SK-N-SH treated with all-trans-retinoic acid at 6 μM for 48 hours (cell line): ENCODE data around the gene MAML3.

Source experiments
- GLIS3 ChIP-seq: fragments of 250-450 bp; sonication (Bioruptor Pico); IDR thresholded peaks from 2 replicates; pipeline ENCODE4 v1.5.0; 2020; ENCODE audit warnings: mild to moderate bottlenecking, moderate library complexity
- PATZ1 ChIP-seq: fragments of 250-450 bp; sonication (Bioruptor Pico); IDR thresholded peaks from 2 replicates; pipeline ENCODE4 v1.8.0; 2020; ENCODE audit warnings: mild to moderate bottlenecking, moderate library complexity, borderline replicate concordance
- PPARA ChIP-seq: fragments of 250-450 bp; sonication (Bioruptor Pico); IDR thresholded peaks from 2 replicates; pipeline ENCODE4 v1.5.0; 2020; ENCODE audit warnings: mild to moderate bottlenecking, borderline replicate concordance
- TOX ChIP-seq: fragments of 250-450 bp; sonication (Bioruptor Pico); IDR thresholded peaks from 2 replicates; pipeline ENCODE4 v1.8.0; 2021; ENCODE audit warnings: mild to moderate bottlenecking, moderate library complexity, borderline replicate concordance
- ZC3H10 ChIP-seq: fragments of 250-450 bp; sonication (Bioruptor Pico); IDR thresholded peaks from 2 replicates; pipeline ENCODE4 v1.5.1; 2021; ENCODE audit warnings: mild to moderate bottlenecking, moderate library complexity
- ZFP3 ChIP-seq: fragments of 250-450 bp; sonication (Bioruptor Pico); IDR thresholded peaks from 2 replicates; pipeline ENCODE4 v1.5.0; 2020; ENCODE audit warnings: mild to moderate bottlenecking, moderate library complexity
- ZFP30 ChIP-seq: fragments of 450-650 bp; formaldehyde crosslinking; IDR thresholded peaks from 2 replicates; pipeline ENCODE4 v1.5.0; 2022; ENCODE audit warnings: mild to moderate bottlenecking, moderate library complexity
- ZNF8 ChIP-seq: fragments of 450-650 bp; formaldehyde crosslinking; IDR thresholded peaks from 2 replicates; pipeline ENCODE4 v1.5.0; 2020; ENCODE audit warnings: mild to moderate bottlenecking, moderate library complexity

- no peak for TF ChIP-seq ZFP30
- no peak for TF ChIP-seq ZNF8
- no peak for TF ChIP-seq GLIS3 (CRISPR knock-in tag)
- TF ChIP-seq PPARA (CRISPR knock-in tag) = no peak
- TF ChIP-seq TOX (CRISPR knock-in tag) = no peak
- TF ChIP-seq ZFP3 (CRISPR knock-in tag) = no peak
- no peak for TF ChIP-seq ZC3H10 (CRISPR knock-in tag)
- TF ChIP-seq PATZ1 = no peak
Measured at GRCh38 chr4:139753686-139754085, 400.3 kb downstream of the MAML3 start.
